CD4-positive, CD25-positive, alpha-beta regulatory T cell (primary cell): ENCODE results near the gene MAGED1. TPM values are rescaled to one million over a fixed set of nuclear protein-coding genes. Genes with fewer than 3 reads are reported as not detected.

ENCODE experiments used
- polyA plus RNA-seq, 4 donors: library from polyadenylated mRNA; unstranded; fragments of 300-500 nt; fragmentation: Illumina TruSeq; gene quantifications; one replicate each; pipeline ENCODE4 v1.2.3, GENCODE V29; 2021
- total RNA-seq: library from RNA; stranded (reverse); gene quantifications from one replicate; pipeline ENCODE4 v1.2.3, GENCODE V29; 2022

Gene MAGED1
- total and polyA plus RNA-seq, 5 donors from 2014 or later = 23.3 to 37.5 (median 34.8) TPM

Other genes with a start within 250 kb of the MAGED1 start
- not detected for gene CENPVL2, start 210.8 kb upstream of the MAGED1 start, total RNA-seq
- gene CENPVL2, start 210.8 kb upstream of the MAGED1 start, polyA plus RNA-seq = not detected
- not detected for gene CENPVL1, start 183.1 kb upstream of the MAGED1 start, total RNA-seq
- gene CENPVL1, start 183.1 kb upstream of the MAGED1 start, polyA plus RNA-seq = not detected
- 5.4 TPM for gene GSPT2, start 150.2 kb upstream of the MAGED1 start, total RNA-seq
- gene GSPT2, start 150.2 kb upstream of the MAGED1 start, polyA plus RNA-seq = 10 to 100 TPM in 1 of 4 donors, 1 to 10 TPM in 3; 5.6 to 10.9 (median 9.1) TPM
- 2.7 TPM for gene MAGED4B, start 175.6 kb downstream of the MAGED1 start, total RNA-seq
- 1 to 10 TPM in 3 of 4 donors, under 1 TPM in 1; 0.69 to 7.3 (median 5.0) TPM for gene MAGED4B, start 175.6 kb downstream of the MAGED1 start, polyA plus RNA-seq